AG04449 (cell line): ENCODE data around the gene CCDC134.
A peak's percentile ranks its signal among the peaks of the same experiment; 100 is the strongest.

ENCODE experiments used
- CTCF ChIA-PET: fragments of 350-600 bp; formaldehyde crosslinking; extraction: SDS; loops from one replicate; lab custom pipeline; 2021; ENCODE audit warnings: antibody characterized with exemption; lab: Yijun Ruan, JAX
- POLR2A ChIA-PET: fragments of 400-600, 350-600 bp; formaldehyde crosslinking; extraction: SDS; loops from one replicate; lab custom pipeline; 2020; ENCODE audit warnings: antibody characterized with exemption, inconsistent platforms; lab: Yijun Ruan, JAX
- DNase-seq: peaks from one replicate; pipeline ENCODE4 v3.0.0-alpha.2; 2010; ENCODE audit warnings: low read depth, low spot score
- H3K4me3 ChIP-seq: 2 replicates; pipeline ENCODE4 v1.5.1; 2011; ENCODE audit warnings: low read depth, mild to moderate bottlenecking, control low read depth, low read length
- TF ChIP-seq, protein P1 (sequence below): IDR thresholded peaks from one replicate; pipeline ENCODE4 v1.5.1; 2011; ENCODE audit warnings: mild to moderate bottlenecking, moderate library complexity, low read length, control low read depth, inconsistent platforms; ENCODE audit not compliant: insufficient read depth; ENCODE audit errors: missing control alignments

The CCDC134 gene

DNA sequence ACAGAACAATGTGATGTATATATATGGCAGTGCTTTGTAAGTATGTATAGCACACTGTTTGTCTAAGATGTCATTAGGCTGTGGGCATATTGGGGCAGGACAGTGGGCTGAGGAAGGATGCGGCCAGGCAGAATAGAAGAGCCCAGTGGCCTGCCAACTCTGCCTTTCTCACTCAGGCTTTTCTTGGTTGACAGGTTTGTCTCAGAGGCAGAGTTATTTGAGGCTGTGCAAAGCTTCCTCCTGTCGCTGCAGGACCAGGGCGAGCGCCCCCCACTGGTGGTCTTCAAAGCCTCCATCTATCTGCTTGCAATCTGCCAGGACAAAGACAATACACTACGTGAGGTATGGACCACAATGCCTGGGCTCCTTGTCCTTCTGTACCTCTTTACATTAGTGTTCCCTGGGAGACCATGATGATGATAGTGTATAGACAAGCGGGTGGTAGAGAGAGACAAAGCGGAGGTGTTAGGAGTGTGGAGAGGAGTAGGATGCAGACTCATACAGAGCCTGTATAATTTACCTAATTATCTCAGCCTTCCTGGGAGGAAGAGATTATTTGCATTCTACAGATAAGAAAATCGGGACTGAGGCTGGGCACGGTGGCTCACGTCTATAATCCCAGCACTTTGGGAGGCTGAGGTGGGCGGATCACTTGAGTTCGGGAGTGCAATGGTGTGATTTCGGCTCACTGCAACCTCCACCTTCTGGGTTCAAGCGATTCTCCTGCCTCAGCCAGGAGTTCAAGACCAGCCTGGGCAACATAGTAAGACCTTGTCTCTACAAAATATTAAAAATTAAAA is 37.3 kb upstream of the CCDC134 start:
- POLR2A ChIA-PET, result no interaction called here
- TF ChIP-seq, protein P1, sequence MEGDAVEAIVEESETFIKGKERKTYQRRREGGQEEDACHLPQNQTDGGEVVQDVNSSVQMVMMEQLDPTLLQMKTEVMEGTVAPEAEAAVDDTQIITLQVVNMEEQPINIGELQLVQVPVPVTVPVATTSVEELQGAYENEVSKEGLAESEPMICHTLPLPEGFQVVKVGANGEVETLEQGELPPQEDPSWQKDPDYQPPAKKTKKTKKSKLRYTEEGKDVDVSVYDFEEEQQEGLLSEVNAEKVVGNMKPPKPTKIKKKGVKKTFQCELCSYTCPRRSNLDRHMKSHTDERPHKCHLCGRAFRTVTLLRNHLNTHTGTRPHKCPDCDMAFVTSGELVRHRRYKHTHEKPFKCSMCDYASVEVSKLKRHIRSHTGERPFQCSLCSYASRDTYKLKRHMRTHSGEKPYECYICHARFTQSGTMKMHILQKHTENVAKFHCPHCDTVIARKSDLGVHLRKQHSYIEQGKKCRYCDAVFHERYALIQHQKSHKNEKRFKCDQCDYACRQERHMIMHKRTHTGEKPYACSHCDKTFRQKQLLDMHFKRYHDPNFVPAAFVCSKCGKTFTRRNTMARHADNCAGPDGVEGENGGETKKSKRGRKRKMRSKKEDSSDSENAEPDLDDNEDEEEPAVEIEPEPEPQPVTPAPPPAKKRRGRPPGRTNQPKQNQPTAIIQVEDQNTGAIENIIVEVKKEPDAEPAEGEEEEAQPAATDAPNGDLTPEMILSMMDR, result peak; percentile 33
- CTCF ChIA-PET, result interaction anchor here (0.9 to 1.0 kb wide), 3 partner anchors 17 to 66 kb away, joined by 3 to 5 read pairs (median 3); no protein-coding TSS in a partner anchor
- no peak overlapping the region for H3K4me3 ChIP-seq
- no peak for DNase-seq

GRCh38 chr22:41766476-41766875 is 34.0 kb upstream of the CCDC134 start:
- TF ChIP-seq, protein P1, result no peak
- ChIA-PET CTCF (interaction anchor here (0.9 to 2.5 kb wide), 4 partner anchors 8 to 159 kb away, joined by 3 to 15 read pairs (median 4); no protein-coding TSS in a partner anchor), POLR2A (no interaction called here)
- no peak for DNase-seq
- no peak overlapping the region for H3K4me3 ChIP-seq

DNA sequence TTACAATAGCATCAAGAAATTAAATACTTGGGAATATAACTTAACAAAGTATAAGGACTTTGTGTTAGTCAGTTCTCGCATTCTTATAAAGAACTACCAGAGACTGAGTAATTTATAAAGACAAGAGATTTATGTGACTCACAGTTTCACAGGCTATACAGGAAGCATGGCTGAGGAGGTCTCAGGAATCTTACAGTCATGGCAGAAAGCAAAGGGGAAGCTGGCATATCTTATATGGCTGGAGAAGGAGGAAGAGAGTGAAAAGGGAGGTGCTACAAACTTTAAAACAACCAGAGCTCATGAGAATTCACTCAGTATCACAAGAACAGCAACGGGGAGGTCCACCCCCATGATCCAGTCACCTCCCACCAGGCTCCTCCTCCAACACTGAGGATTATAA is 32.0 kb upstream of the CCDC134 start:
- H3K4me3 ChIP-seq, result no peak overlapping the region
- ChIA-PET CTCF (interaction anchor here (1.9 to 2.5 kb wide), 3 partner anchors 13 to 172 kb away, joined by 6 to 15 read pairs (median 6); no protein-coding TSS in a partner anchor), POLR2A (no interaction called here)
- DNase-seq, result no peak
- TF ChIP-seq, protein P1, result no peak

DNA sequence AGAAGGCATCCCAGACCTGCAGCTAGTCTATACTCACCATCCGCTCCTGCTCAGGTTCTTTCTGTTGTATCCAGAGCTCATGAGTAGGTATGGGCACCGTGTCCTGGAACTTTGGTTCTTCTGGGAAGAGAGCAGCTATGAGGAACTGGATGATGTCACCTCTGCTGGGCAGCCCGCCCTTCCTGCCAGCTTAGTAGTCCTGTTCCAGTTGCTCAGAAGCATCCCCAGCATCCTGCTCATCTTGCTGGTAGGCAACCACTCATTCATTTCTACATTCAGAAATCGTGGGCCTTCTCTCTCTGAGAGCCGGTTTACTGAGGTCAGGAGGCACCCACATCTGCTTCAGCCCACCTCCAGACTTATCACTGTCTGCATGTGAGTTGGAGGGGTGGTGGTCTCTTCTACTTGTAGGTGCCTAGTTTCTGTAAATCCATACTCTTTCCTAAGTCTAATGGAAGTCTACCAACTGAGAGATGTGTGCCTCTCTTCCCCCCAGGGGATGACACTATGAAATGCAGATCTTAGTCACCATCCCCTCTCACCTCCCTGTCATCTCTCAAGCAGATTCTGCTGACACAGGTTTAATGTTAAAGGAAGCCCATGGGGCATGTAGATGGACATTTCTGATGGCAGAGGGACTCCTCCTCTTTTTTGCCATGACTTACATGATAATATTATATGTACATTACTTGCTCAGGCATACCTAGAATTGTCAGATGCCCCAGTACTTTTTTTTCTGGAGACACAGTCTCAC is 29.6 kb upstream of the CCDC134 start:
- TF ChIP-seq, protein P1, result no peak
- H3K4me3 ChIP-seq, result no peak overlapping the region
- ChIA-PET CTCF (interaction anchor here (1.3 to 1.6 kb wide), 2 partner anchors 23 to 24 kb away, joined by 3 to 6 read pairs; no protein-coding TSS in a partner anchor), POLR2A (interaction anchor here (0.5 kb wide), 1 partner anchor 378 kb away, joined by 3 read pairs; no protein-coding TSS in a partner anchor)
- DNase-seq, result no peak

GRCh38 chr22:41772198-41772597 is 28.3 kb upstream of the CCDC134 start:
- ChIA-PET CTCF (no interaction called here), POLR2A (no interaction called here)
- TF ChIP-seq, protein P1, result no peak
- no peak for DNase-seq
- no peak overlapping the region for H3K4me3 ChIP-seq
